ENCODE measurements around the gene TM7SF3.

The TM7SF3 gene

DNA sequence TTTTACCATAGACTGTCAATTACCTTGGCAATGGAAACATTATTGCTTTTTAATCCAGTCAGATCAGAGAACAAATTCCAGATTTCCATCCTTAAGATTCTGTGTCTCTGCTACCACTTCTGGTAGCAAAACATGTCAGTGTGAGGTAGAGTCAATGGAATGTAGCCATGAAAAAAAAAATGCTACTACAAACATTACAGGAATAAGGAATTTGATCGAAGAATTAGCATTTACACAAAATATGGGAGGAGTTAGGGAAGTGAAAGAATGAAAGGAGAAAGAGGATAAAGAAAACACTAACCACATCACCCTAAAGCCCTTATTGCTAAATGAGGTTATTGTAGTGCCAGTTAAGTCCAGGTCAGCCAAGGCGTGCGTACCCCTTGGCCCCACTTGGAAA is 17.3 kb upstream of the TM7SF3 start:
- Histone ChIP-seq H3K36me3 (ENCODE audit: insufficient read depth) (peaks cover 5% of the 10 kb centered on the region; the same call in 1 of the 2 replicates), H3K79me2 (ENCODE audit: insufficient read depth, low read depth) (no peaks in the 10 kb centered on the region), H2AFZ (ENCODE audit: low read depth) (no peak overlapping the region), H4K20me1 (ENCODE audit: insufficient read depth) (no peaks in the 10 kb centered on the region), H3K27me3 (ENCODE audit: insufficient read depth, low read depth) (no peaks in the 10 kb centered on the region), H3K4me2 (no peak overlapping the region), H3K9ac (no peak overlapping the region), H3K27ac (no peak overlapping the region), H3K4me1 (ENCODE audit: low read depth, poor library complexity, severe bottlenecking) (no peaks in the 10 kb centered on the region), H3K4me3 (IDR thresholded peaks at IDR 0.05; ENCODE audit: insufficient read depth, low read depth, low read length) (no peak overlapping the region)
- TF ChIP-seq, protein P1, sequence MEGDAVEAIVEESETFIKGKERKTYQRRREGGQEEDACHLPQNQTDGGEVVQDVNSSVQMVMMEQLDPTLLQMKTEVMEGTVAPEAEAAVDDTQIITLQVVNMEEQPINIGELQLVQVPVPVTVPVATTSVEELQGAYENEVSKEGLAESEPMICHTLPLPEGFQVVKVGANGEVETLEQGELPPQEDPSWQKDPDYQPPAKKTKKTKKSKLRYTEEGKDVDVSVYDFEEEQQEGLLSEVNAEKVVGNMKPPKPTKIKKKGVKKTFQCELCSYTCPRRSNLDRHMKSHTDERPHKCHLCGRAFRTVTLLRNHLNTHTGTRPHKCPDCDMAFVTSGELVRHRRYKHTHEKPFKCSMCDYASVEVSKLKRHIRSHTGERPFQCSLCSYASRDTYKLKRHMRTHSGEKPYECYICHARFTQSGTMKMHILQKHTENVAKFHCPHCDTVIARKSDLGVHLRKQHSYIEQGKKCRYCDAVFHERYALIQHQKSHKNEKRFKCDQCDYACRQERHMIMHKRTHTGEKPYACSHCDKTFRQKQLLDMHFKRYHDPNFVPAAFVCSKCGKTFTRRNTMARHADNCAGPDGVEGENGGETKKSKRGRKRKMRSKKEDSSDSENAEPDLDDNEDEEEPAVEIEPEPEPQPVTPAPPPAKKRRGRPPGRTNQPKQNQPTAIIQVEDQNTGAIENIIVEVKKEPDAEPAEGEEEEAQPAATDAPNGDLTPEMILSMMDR (conservative IDR thresholded peaks at IDR 0.05; ENCODE audit: low read depth, low read length), result no peak

DNA sequence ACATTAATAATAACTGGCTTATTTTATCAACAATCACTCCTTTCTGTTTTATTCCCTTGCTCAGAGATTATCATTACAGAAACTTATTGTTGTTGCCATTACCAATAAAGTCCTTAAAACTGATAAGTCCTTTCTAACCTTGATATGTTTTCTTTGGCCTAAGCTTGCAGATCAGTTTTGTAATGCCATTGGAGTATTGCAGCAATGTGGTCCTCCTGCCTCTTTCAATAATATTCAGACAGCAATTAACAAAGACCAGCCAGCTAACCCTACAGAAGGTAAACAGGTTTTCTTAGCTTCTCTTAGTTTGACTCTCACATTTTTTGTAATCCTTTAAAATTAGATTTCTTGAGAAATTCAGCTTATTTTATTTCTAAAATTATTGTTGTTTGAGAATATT is 12.1 kb upstream of the TM7SF3 start:
- Histone ChIP-seq H3K27ac (no peak overlapping the region), H4K20me1 (ENCODE audit: insufficient read depth) (no peaks in the 10 kb centered on the region), H3K4me3 (IDR thresholded peaks at IDR 0.05; ENCODE audit: insufficient read depth, low read depth, low read length) (no peak overlapping the region), H3K79me2 (ENCODE audit: insufficient read depth, low read depth) (peaks cover 28% of the 10 kb centered on the region), H2AFZ (ENCODE audit: low read depth) (no peak overlapping the region), H3K4me1 (ENCODE audit: low read depth, poor library complexity, severe bottlenecking) (peaks cover 18% of the 10 kb centered on the region), H3K36me3 (ENCODE audit: insufficient read depth) (peaks cover 5% of the 10 kb centered on the region; the same call in 1 of the 2 replicates), H3K9ac (no peak overlapping the region), H3K4me2 (no peak overlapping the region), H3K27me3 (ENCODE audit: insufficient read depth, low read depth) (no peaks in the 10 kb centered on the region)
- TF ChIP-seq, protein P1 (conservative IDR thresholded peaks at IDR 0.05; ENCODE audit: low read depth, low read length), result no peak

DNA sequence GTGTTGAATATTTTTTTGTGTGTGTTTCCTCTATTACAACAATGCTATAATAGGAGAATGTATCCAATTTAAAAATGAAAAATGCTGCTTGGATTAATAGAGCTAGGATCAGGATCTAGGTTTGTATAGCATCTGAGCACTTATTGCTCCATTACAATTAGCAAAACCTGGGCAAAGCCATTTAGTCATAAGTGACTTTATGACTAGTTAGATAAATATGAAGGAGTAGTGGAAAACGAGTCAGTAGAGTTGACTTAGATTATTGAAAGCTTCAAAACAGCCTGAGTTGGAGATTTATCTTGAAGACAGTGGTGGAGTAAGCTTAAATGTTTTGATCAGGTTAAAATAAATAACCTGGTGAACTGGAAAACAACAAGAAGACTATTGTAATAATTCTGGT is 10.9 kb upstream of the TM7SF3 start:
- TF ChIP-seq, protein P1 (conservative IDR thresholded peaks at IDR 0.05; ENCODE audit: low read depth, low read length), result no peak
- peaks cover 5% of the 10 kb centered on the region; the same call in 1 of the 2 replicates for H3K36me3 ChIP-seq (ENCODE audit: insufficient read depth)
- no peak overlapping the region for H3K27ac ChIP-seq
- no peaks in the 10 kb centered on the region for H4K20me1 ChIP-seq (ENCODE audit: insufficient read depth)
- no peaks in the 10 kb centered on the region for H3K27me3 ChIP-seq (ENCODE audit: insufficient read depth, low read depth)
- H2AFZ ChIP-seq (ENCODE audit: low read depth), result no peak overlapping the region
- no peak overlapping the region for H3K4me3 ChIP-seq (IDR thresholded peaks at IDR 0.05; ENCODE audit: insufficient read depth, low read depth, low read length)
- no peak overlapping the region for H3K9ac ChIP-seq
- no peak overlapping the region for H3K4me2 ChIP-seq
- H3K79me2 ChIP-seq (ENCODE audit: insufficient read depth, low read depth), result peaks cover 28% of the 10 kb centered on the region
- H3K4me1 ChIP-seq (ENCODE audit: low read depth, poor library complexity, severe bottlenecking), result peaks cover 18% of the 10 kb centered on the region

DNA sequence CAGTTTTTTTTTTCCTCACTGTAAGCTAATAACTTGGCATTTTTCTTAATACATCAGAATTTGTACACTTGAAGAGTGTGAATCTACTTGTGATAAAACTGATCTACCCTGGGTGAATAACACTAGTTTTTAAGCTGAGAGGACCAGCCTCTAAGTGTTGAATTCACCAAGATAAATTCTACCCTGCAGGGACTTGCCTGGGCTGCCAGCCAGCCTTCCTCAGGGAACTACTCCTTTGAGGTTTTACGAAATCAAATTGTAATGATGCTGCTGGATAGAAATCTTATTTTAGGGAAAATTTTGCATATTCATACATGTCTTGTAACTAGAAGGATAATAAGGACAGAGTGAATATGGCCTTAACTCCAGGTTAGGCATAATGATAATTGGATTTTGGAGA is 10.1 kb upstream of the TM7SF3 start:
- Histone ChIP-seq H3K4me2 (no peak overlapping the region), H3K27ac (no peak overlapping the region), H3K4me1 (ENCODE audit: low read depth, poor library complexity, severe bottlenecking) (peaks cover 18% of the 10 kb centered on the region), H3K36me3 (ENCODE audit: insufficient read depth) (peaks cover 5% of the 10 kb centered on the region; the same call in 1 of the 2 replicates), H3K79me2 (ENCODE audit: insufficient read depth, low read depth) (peaks cover 28% of the 10 kb centered on the region), H2AFZ (ENCODE audit: low read depth) (no peak overlapping the region), H3K9ac (no peak overlapping the region), H3K4me3 (IDR thresholded peaks at IDR 0.05; ENCODE audit: insufficient read depth, low read depth, low read length) (no peak overlapping the region), H3K27me3 (ENCODE audit: insufficient read depth, low read depth) (no peaks in the 10 kb centered on the region), H4K20me1 (ENCODE audit: insufficient read depth) (no peaks in the 10 kb centered on the region)
- TF ChIP-seq, protein P1 (conservative IDR thresholded peaks at IDR 0.05; ENCODE audit: low read depth, low read length), result no peak
